CD4-positive, alpha-beta memory T cell (primary cell): ENCODE results near the gene DVL2. TPM values are rescaled to one million over a fixed set of nuclear protein-coding genes. Genes with fewer than 3 reads are reported as not detected.

Source experiments
- CTCF ChIA-PET: fragments of 350-600 bp; sonication (Branson Sonifier 250); formaldehyde crosslinking; loops from one replicate; lab custom pipeline; 2021; ENCODE audit warnings: inconsistent platforms; ENCODE audit not compliant: partially characterized antibody; lab: Charles Lee
- POLR2A ChIA-PET: fragments of 350-600 bp; sonication (Branson Sonifier 250); formaldehyde crosslinking; loops from one replicate; lab custom pipeline; 2021; ENCODE audit not compliant: partially characterized antibody; lab: Charles Lee
- DNase-seq, 5 donors: peaks; one replicate each; pipeline versions ENCODE4 v3.0.0 to v3.0.0-alpha.2; 2020 to 2022; ENCODE audit warnings: mixed read lengths in 1 of 5
- H3K27ac ChIP-seq: one replicate; pipeline ENCODE4 v1.7.0; 2013; ENCODE audit warnings: low read depth, low read length
- H3K27me3 ChIP-seq: 2 replicates; pipeline ENCODE4 v1.7.0; 2013; ENCODE audit warnings: mild to moderate bottlenecking, low read length, moderate library complexity; ENCODE audit not compliant: insufficient read depth
- H3K36me3 ChIP-seq: 2 replicates; pipeline ENCODE4 v1.7.0; 2013; ENCODE audit warnings: mild to moderate bottlenecking, low read length, moderate library complexity; ENCODE audit not compliant: insufficient read depth
- H3K4me1 ChIP-seq: 2 replicates; pipeline ENCODE4 v1.7.0; 2013; ENCODE audit warnings: mild to moderate bottlenecking, low read length, moderate library complexity; ENCODE audit not compliant: insufficient read depth
- H3K4me3 ChIP-seq, 2 donors: one replicate each; pipeline ENCODE4 v1.7.0; 2013; ENCODE audit warnings: low read length in 2 of 2, mild to moderate bottlenecking in 1 of 2
- H3K9me3 ChIP-seq, 2 donors: one replicate each; pipeline ENCODE4 v1.7.0; 2013; ENCODE audit warnings: low read length in 2 of 2, control low read depth in 1 of 2; ENCODE audit not compliant: control insufficient read depth in 1 of 2
- H3K27ac Mint-ChIP-seq, 7 donors: one replicate each; pipeline ENCODE4 v1.8.0; 2020 to 2021; ENCODE audit warnings: mixed read lengths in 7 of 7, mild to moderate bottlenecking in 6 of 7, inconsistent platforms in 3 of 7, moderate library complexity in 3 of 7
- H3K27me3 Mint-ChIP-seq, 2 donors: one replicate each; pipeline ENCODE4 v1.8.0; 2020 to 2021; ENCODE audit warnings: mixed read lengths in 2 of 2
- H3K36me3 Mint-ChIP-seq, 2 donors: one replicate each; pipeline ENCODE4 v1.8.0; 2020 to 2021; ENCODE audit warnings: mixed read lengths in 2 of 2, inconsistent platforms in 1 of 2, mild to moderate bottlenecking in 1 of 2
- H3K4me1 Mint-ChIP-seq, 4 donors: one replicate each; pipeline ENCODE4 v1.8.0; 2020 to 2021; ENCODE audit warnings: mixed read lengths in 4 of 4, mild to moderate bottlenecking in 1 of 4
- H3K4me3 Mint-ChIP-seq, 8 donors: one replicate each; pipeline ENCODE4 v1.8.0; 2020 to 2021; ENCODE audit warnings: mixed read lengths in 8 of 8, mild to moderate bottlenecking in 7 of 8, moderate library complexity in 6 of 8, inconsistent platforms in 3 of 8
- H3K9me3 Mint-ChIP-seq, 8 donors: one replicate each; pipeline ENCODE4 v1.8.0; 2020 to 2021; ENCODE audit warnings: mixed read lengths in 8 of 8, mild to moderate bottlenecking in 5 of 8, inconsistent platforms in 3 of 8, moderate library complexity in 1 of 8
- intact Hi-C: fragments of 100-400 bp; cut with micrococcal nuclease; formaldehyde crosslinking; loops from one replicate; pipeline ENCODE4 v1.15.1; 2023
- polyA plus RNA-seq, 2 donors: library from polyadenylated mRNA; unstranded; fragments of 300-500 nt; fragmentation: Illumina TruSeq; gene quantifications; one replicate each; pipeline ENCODE4 v1.2.3, GENCODE V29; 2021
- total RNA-seq, 2 experiments: library from RNA; stranded (reverse); gene quantifications; one replicate each; pipeline ENCODE4 v1.2.3, GENCODE V29; 2021

Gene DVL2
- total and polyA plus RNA-seq, 4 experiments from 2014 or later = 22.0 to 76.8 (median 49.4) TPM

- Mint-ChIP-seq H3K4me1 (peaks cover 24 to 57% (median 36%) of the 10 kb centered on the region in 4 donors), H3K36me3 (peaks cover 24 to 64% of the 10 kb centered on the region in 2 donors), H3K4me3 (peak overlapping the region; percentile 71 to 96 (median 85)), H3K9me3 (peaks cover 0 to 8% (median 0%) of the 10 kb centered on the region in 8 donors), H3K27ac (peak overlapping the region; percentile 84 to 100 (median 90)), H3K27me3 (peaks cover 0 to 2% of the 10 kb centered on the region in 2 donors)
- Histone ChIP-seq H3K9me3 (no peaks in the 10 kb centered on the region), H3K27ac (peak overlapping the region; percentile 96), H3K4me1 (peaks cover 30% of the 10 kb centered on the region), H3K27me3 (no peaks in the 10 kb centered on the region), H3K36me3 (peaks cover 28% of the 10 kb centered on the region), H3K4me3 (peak overlapping the region; percentile 74 to 82)
- no peak for DNase-seq
- POLR2A ChIA-PET = interaction anchor here (1.2 to 17.6 kb wide), 17 partner anchors 7 to 443 kb away, joined by 3 to 435 read pairs (median 7); partner anchors contain the start of genes ACADVL, ACAP1, CTDNEP1 and DLG4
- intact Hi-C loops = no loop called here
- CTCF ChIA-PET = interaction anchor here (1.4 kb wide), 1 partner anchor 52 kb away, joined by 3 read pairs; no protein-coding TSS in a partner anchor
Measured at GRCh38 chr17:7243453-7243729, 9.1 kb upstream of the DVL2 start.

GRCh38 chr17:7242717-7243452, 8.6 kb upstream of the DVL2 start:
- intact Hi-C loops = no loop called here
- Histone ChIP-seq H3K36me3 (peaks cover 28% of the 10 kb centered on the region), H3K4me3 (peak overlapping the region; percentile 74 to 82), H3K27ac (peak overlapping the region; percentile 96), H3K9me3 (no peaks in the 10 kb centered on the region), H3K27me3 (no peaks in the 10 kb centered on the region), H3K4me1 (peaks cover 29% of the 10 kb centered on the region)
- peaks cover 0 to 8% (median 0%) of the 10 kb centered on the region in 8 donors for H3K9me3 Mint-ChIP-seq
- peaks cover 24 to 64% of the 10 kb centered on the region in 2 donors for H3K36me3 Mint-ChIP-seq
- H3K27ac Mint-ChIP-seq = peak overlapping the region; percentile 98 to 100 (median 100)
- peak overlapping the region; percentile 95 to 100 (median 96) for H3K4me3 Mint-ChIP-seq
- ChIA-PET CTCF (interaction anchor here (0.9 to 1.5 kb wide), 4 partner anchors 22 to 53 kb away, joined by 3 to 8 read pairs (median 4); partner anchors contain the start of genes ACADVL and DLG4), POLR2A (interaction anchor here (0.5 to 17.6 kb wide), 22 partner anchors 7 to 875 kb away, joined by 3 to 435 read pairs (median 6); partner anchors contain the start of genes ACADVL, ACAP1, CTDNEP1 and DLG4)
- H3K4me1 Mint-ChIP-seq = peaks cover 24 to 56% (median 35%) of the 10 kb centered on the region in 4 donors
- peak; percentile 93 to 95 (median 95) for DNase-seq
- peaks cover 0 to 2% of the 10 kb centered on the region in 2 donors for H3K27me3 Mint-ChIP-seq

- peak within 1 kb of the TSS; percentile 74 to 82 for H3K4me3 ChIP-seq
- ChIA-PET CTCF (interaction anchor here (0.9 to 1.8 kb wide), 7 partner anchors 8 to 55 kb away, joined by 3 to 8 read pairs (median 6); partner anchors contain the start of genes ACADVL and DLG4), POLR2A (interaction anchor here (0.5 to 17.6 kb wide), 23 partner anchors 8 to 876 kb away, joined by 3 to 435 read pairs (median 6); partner anchors contain the start of genes ACADVL, ACAP1, CTDNEP1 and DLG4)
- H3K27me3 ChIP-seq = no peaks in the 10 kb centered on the region
- peak within 1 kb of the TSS; percentile 95 to 100 (median 96) for H3K4me3 Mint-ChIP-seq
- peak within 1 kb of the TSS; percentile 98 to 100 (median 100) for H3K27ac Mint-ChIP-seq
- peaks cover 30 to 61% (median 39%) of the 10 kb centered on the region in 4 donors for H3K4me1 Mint-ChIP-seq
- H3K36me3 Mint-ChIP-seq = peaks cover 26 to 66% of the 10 kb centered on the region in 2 donors
- no peaks in the 10 kb centered on the region for H3K9me3 ChIP-seq
- intact Hi-C loops = no loop called here
- peak within 1 kb of the TSS; percentile 96 for H3K27ac ChIP-seq
- H3K27me3 Mint-ChIP-seq = peaks cover 0 to 2% of the 10 kb centered on the region in 2 donors
- peaks cover 36% of the 10 kb centered on the region for H3K4me1 ChIP-seq
- H3K9me3 Mint-ChIP-seq = peaks cover 0 to 8% (median 0%) of the 10 kb centered on the region in 8 donors
- DNase-seq = peak; percentile 90 to 94 (median 90)
- peaks cover 28% of the 10 kb centered on the region for H3K36me3 ChIP-seq
Measured at GRCh38 chr17:7241783-7242716, 7.7 kb upstream of the DVL2 start, which contains the start of gene GABARAP. Gene GABARAP, minus strand, starts transcription at chr17:7242449. Its CDS starts 119 bp downstream, at chr17:7242330.

- H3K4me3 Mint-ChIP-seq = peak overlapping the region; percentile 95 to 100 (median 96)
- peaks cover 0 to 2% of the 10 kb centered on the region in 2 donors for H3K27me3 Mint-ChIP-seq
- Histone ChIP-seq H3K4me3 (peak overlapping the region; percentile 74 to 82), H3K27me3 (no peaks in the 10 kb centered on the region), H3K27ac (peak overlapping the region; percentile 96), H3K4me1 (peaks cover 44% of the 10 kb centered on the region), H3K9me3 (no peaks in the 10 kb centered on the region), H3K36me3 (peaks cover 29% of the 10 kb centered on the region)
- peaks cover 0 to 8% (median 0%) of the 10 kb centered on the region in 8 donors for H3K9me3 Mint-ChIP-seq
- peaks cover 34 to 61% (median 41%) of the 10 kb centered on the region in 4 donors for H3K4me1 Mint-ChIP-seq
- ChIA-PET CTCF (interaction anchor here (0.9 to 1.8 kb wide), 7 partner anchors 8 to 238 kb away, joined by 3 to 8 read pairs (median 3); partner anchors contain the start of genes ACAP1 and ZBTB4), POLR2A (interaction anchor here (0.9 to 17.6 kb wide), 9 partner anchors 9 to 446 kb away, joined by 3 to 435 read pairs (median 14); partner anchors contain the start of genes ACADVL, ACAP1, CTDNEP1 and DLG4)
- intact Hi-C loops = no loop called here
- peaks cover 24 to 65% of the 10 kb centered on the region in 2 donors for H3K36me3 Mint-ChIP-seq
- no peak for DNase-seq
- H3K27ac Mint-ChIP-seq = peak overlapping the region; percentile 98 to 100 (median 100)
Measured at GRCh38 chr17:7241090-7241733, 6.9 kb upstream of the DVL2 start.

GRCh38 chr17:7240375-7240774, 6.1 kb upstream of the DVL2 start:
- intact Hi-C loops = no loop called here
- Histone ChIP-seq H3K4me1 (peaks cover 52% of the 10 kb centered on the region), H3K36me3 (peaks cover 26% of the 10 kb centered on the region), H3K4me3 (no peak overlapping the region), H3K9me3 (no peaks in the 10 kb centered on the region), H3K27me3 (no peaks in the 10 kb centered on the region), H3K27ac (peak overlapping the region; percentile 85)
- Mint-ChIP-seq H3K9me3 (peaks cover 0 to 8% (median 0%) of the 10 kb centered on the region in 8 donors), H3K4me1 (peaks cover 37 to 65% (median 47%) of the 10 kb centered on the region in 4 donors), H3K27me3 (peaks cover 0 to 2% of the 10 kb centered on the region in 2 donors), H3K27ac (peak overlapping the region; percentile 90 to 100 (median 99)), H3K4me3 (peak overlapping the region; percentile 66 to 99 (median 96)), H3K36me3 (peaks cover 25 to 66% of the 10 kb centered on the region in 2 donors)
- DNase-seq = no peak
- CTCF ChIA-PET = interaction anchor here (0.9 to 1.8 kb wide), 4 partner anchors 19 to 239 kb away, joined by 3 to 8 read pairs (median 3); partner anchors contain the start of genes ACAP1 and ZBTB4
- POLR2A ChIA-PET = interaction anchor here (1.3 to 17.6 kb wide), 7 partner anchors 10 to 446 kb away, joined by 3 to 435 read pairs (median 24); partner anchors contain the start of genes ACADVL, CTDNEP1, DLG4 and ELP5
